Cortex of kidney (tissue), 1 donor: ENCODE measurements around the gene PRRT2.

ENCODE experiments used
- DNase-seq: peaks from one replicate; lab custom pipeline; 2025; lab: John Stamatoyannopoulos, UW

Gene PRRT2

DNA sequence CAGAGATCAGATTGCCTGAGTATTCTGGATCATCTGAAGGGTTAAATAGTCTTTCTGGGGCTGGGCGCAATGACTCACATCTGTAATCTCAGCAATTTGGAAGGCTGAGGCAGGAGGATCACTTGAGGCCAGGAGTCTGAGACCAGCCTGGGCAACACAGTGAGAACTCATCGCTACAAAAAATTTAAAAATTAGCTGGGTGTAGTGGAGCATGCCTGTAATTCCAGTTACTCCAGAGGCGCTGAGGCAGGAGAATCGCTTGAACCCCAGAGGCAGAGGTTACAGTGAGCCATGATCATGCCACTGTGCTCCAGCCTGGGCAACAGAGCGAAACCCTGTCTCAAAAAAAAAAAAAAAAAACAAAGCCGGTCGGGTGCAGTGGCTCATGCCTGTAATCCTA is 23.9 kb downstream of the PRRT2 start:
- DNase-seq: no peak

GRCh38 chr16:29836623-29837022 is 24.6 kb downstream of the PRRT2 start:
- no peak for DNase-seq

- DNase-seq: no peak
These were observed 25.8 kb downstream of the PRRT2 start for GRCh38 chr16:29837841-29838240.

- no peak for DNase-seq
These were observed 27.8 kb downstream of the PRRT2 start for GRCh38 chr16:29839822-29840221.

GRCh38 chr16:29840240-29840639 is 28.2 kb downstream of the PRRT2 start:
- no peak for DNase-seq

GRCh38 chr16:29841631-29842030 is 29.6 kb downstream of the PRRT2 start:
- no peak for DNase-seq

DNA sequence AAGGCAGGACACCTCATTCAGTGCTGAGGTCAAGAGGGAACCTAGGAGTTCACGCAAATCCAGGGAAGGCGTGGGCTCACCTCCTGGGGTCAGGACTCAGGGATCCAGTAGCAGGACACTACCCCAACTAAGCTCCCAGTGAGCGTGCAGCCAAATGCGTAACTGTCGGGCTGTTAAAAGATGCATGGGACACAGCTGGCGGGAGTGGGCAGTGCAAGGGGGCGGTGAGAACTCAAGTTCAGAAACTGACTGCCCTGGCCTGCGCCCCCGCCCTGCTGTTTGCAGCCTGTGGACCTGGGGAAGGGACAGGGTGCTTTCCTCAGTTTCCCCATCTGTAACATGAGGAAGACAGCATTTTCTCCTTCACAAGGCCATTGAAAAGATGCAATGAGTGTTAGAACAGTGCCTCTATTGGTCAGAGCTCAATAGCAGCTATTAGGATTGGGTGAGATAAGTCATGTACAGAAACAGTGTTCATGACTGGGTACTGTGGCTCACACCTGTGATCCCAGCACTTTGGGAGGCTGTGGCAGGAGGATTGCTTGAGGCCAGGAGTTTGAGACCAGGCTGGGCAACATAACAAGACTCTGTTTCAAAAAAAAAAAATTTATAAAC is 30.8 kb downstream of the PRRT2 start:
- DNase-seq: no peak

DNA sequence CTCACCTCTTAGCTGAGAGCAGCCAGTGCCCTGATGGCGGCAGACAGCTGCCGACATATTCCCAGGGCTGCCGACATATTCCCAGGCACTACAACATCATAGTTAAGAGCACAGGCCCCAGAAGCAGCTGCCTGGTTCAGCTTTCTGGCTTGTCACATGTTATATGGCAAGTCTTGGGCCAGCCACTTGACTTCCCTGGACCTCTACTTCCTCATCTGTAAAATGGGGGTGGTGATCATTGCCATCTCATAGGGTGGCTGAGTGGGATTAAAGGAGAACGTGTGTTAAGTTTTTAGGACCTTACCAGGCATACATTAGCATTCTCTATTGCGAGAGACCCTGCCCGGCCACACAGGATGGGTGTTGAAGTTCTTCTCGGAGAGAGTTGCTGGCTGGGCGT is 31.9 kb downstream of the PRRT2 start:
- no peak for DNase-seq

GRCh38 chr16:29844575-29845331 is 32.8 kb downstream of the PRRT2 start:
- no peak for DNase-seq

DNA sequence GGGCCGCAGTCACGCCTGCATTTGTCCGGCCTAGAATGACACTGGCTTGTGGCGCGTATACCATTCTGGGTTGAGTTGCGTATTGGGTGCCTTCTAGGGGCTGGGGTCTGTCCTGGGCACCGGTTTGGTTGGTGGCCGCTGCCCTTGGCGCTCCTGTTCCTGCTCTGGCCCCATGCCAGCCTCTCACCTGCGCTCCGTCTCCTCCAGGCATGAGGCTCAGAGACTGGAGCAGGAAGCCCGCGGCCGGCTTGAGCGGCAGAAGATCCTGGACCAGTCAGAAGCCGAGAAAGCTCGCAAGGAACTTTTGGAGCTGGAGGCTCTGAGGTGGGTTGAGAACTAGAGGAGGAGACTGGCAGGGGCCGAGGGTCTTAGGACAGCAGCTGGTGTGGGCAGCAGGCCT is 33.7 kb downstream of the PRRT2 start:
- no peak for DNase-seq

- DNase-seq: no peak
These were observed 36.7 kb downstream of the PRRT2 start for GRCh38 chr16:29848420-29849297.

DNA sequence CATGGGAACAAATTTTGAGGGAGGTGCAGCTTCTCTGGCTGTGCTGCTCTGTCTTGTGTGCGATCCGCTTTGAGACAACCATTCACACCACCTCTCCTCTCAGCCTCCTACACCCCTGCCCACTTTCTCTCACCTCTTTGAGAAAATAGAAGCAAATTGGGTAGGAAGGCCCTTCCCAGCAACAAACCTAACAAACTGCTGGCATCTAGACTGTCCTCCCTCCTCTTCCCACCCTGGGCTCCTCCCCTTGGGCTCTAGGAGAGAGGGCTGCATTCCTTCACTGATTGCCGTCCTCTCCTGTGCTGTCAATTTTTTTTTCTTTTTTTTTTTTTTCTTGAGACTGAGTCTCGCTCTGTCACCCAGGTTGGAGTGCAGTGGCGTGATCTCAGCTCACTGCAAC is 37.5 kb downstream of the PRRT2 start:
- DNase-seq: no peak

DNA sequence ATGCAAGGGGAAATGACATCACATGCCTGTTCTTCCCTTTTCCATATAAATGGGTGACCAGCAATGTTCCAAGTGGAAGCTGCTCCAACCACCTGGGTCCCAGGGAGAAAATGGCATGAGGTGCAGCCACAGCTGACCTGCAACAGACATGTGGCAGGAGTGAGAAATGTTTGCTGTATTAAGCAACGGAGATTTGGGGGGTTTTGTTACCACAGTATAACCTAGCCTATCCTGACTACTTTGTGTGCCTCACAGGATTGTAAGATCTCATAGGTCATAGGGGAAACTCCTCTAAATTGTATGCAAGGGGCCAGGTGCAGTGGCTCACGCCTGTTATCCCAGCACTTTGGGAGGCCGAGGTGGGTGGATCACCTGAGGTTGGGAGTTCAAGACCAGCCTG is 39.0 kb downstream of the PRRT2 start:
- DNase-seq: no peak

DNA sequence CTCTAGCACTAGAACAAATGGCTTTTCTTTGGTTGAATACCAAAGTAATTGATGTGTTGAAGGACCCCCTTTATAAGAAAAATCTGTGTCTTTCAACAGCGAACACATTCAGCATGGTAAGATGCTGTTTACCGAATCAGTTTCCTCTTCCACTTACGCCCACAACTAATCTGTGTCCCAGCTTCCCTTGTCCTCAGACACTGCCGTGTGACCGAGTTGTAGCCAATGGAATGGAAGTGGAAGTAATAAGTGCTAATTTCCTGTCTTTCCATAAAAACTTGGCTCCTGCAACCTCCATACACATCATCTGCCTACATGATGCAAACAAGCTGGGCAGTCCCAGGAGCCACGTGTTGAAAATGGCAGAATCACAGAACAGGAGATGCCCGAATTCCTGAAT is 40.7 kb downstream of the PRRT2 start:
- DNase-seq: no peak

- no peak for DNase-seq
These were observed 42.6 kb downstream of the PRRT2 start for GRCh38 chr16:29854520-29855100.

- no peak for DNase-seq
These were observed 45.3 kb downstream of the PRRT2 start for GRCh38 chr16:29857133-29857760.

GRCh38 chr16:29858149-29858849 is 46.3 kb downstream of the PRRT2 start:
- no peak for DNase-seq

DNA sequence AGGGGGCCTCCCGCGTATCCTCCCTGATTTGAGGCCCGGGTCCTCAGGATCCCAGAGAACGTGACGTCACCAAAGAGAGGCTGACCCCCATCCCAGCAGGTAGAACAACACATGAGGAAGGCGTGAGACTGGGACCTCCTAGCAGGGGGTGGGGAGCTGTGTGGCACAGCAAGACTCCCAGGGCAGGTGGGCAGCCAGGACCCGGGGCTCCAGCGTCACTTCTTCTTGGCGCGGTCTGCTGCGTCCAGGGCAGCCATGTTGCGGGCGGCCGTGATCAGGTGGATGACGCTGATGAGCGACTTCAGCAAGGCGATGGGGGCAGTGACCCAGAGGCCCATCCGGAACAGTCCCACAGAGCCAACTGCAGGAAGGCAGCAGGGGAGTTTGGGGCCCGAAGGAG is 47.0 kb downstream of the PRRT2 start:
- no peak for DNase-seq

- DNase-seq: no peak
These were observed 48.2 kb downstream of the PRRT2 start for GRCh38 chr16:29860218-29860617.

DNA sequence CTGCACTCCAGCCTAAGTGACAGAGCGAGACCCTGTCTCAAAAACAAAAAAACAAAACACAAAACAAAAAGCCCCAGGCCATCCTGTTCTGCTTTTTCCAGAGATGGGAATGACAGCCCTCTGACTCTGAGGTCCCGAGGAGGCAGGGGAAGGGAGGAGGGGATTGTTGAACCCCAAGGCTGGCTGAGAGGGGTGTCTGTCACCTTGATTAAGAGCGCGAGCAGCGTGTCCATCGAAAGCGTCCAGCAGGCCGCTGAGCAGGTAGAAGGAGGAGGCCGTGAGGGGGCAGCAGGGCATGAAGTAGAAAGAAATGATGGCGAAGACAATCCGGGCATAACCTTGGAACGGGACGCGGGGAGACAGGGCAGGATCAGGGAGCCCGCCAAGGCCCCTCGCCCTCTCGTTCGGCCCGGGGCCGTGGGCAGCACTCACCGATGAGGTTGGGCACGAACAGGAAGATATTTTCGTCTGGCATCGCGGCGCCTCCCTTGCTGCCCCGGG is 50.4 kb downstream of the PRRT2 start:
- no peak for DNase-seq
